AG08396 (cell line): ENCODE measurements around the gene TNS4.
A peak's percentile ranks its signal among the peaks of the same experiment; 100 is the strongest.

Source experiments
- DNase-seq: peaks from one replicate; pipeline ENCODE4 v3.0.0; 2012; ENCODE audit warnings: low spot score, mixed read lengths

Gene TNS4

GRCh38 chr17:40517981-40518380 is 16.6 kb upstream of the TNS4 start:
- DNase-seq, result no peak

DNA sequence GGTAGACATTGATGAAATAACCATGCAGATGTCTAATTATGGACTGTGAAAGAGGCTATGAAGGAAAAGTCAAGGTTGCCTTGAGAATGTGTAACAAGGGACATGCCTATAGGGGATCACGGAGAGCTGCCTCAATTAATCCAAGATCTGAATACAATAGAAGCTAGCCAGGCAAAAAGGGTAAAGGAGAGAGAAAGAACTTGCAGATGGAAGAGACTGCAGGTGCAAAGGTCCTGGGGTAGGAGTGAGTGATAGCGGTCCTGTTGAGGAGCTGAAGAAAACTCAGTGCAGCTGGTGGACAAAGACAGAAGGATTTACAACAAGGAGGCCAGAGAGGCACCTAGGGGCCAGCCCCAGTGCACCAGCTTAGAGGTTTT is 15.9 kb upstream of the TNS4 start:
- no peak for DNase-seq

GRCh38 chr17:40516581-40517285 is 15.3 kb upstream of the TNS4 start:
- DNase-seq, result no peak

- DNase-seq, result no peak
These were observed 14.1 kb upstream of the TNS4 start for GRCh38 chr17:40515491-40516041.

DNA sequence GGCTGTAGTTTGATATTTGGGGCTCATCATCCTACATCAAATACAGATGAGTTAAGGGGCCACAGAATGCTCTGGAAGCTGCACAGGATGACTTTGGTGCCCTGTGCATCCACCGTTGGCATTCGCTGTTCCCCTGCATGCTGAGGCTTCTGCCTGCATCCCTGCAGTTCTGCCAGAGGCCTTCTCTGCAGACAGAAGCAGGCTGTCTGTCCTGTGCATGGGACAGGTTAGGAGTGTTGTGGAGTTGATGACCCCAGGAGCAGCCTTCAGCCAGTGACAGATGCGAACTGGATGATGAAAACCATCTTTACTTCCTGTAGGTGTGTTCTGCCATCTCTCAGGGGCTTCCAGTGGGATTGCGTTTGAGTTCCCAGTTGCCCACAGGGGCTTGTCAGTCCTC is 13.6 kb upstream of the TNS4 start:
- DNase-seq, result no peak

GRCh38 chr17:40514013-40514875 is 12.8 kb upstream of the TNS4 start:
- DNase-seq, result no peak

DNA sequence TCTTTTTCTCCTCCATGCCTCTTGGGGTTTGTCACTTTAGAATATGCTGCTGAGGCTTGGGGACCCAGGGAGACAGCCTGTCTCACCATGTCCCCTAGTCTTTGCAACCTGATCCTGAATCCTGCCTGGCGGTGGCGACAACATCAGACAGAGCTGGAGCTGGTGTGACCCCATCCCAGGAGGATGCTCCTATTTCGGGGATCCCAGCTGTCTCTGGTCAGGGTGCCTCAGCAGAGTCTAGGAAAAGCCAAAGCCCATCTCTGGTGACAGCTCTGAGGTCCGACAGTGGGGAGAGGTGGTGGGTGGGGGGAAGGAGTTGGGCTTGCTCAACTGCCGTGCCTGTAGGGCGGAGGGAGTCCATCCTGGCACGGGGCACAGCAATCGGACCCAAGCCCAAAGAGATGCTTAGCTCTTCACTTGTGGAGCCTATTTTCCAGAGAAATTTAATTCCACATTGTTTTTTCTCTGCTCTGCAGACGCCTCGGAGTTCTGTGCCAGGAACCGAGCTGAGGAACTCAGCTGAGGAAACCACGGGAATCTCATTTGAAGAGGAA is 10.3 kb upstream of the TNS4 start:
- no peak for DNase-seq

- no peak for DNase-seq
These were observed 9.7 kb upstream of the TNS4 start for GRCh38 chr17:40511136-40511535.

- no peak for DNase-seq
These were observed 8.9 kb upstream of the TNS4 start for GRCh38 chr17:40510328-40510648.

GRCh38 chr17:40509626-40510327 is 8.4 kb upstream of the TNS4 start:
- DNase-seq, result no peak

DNA sequence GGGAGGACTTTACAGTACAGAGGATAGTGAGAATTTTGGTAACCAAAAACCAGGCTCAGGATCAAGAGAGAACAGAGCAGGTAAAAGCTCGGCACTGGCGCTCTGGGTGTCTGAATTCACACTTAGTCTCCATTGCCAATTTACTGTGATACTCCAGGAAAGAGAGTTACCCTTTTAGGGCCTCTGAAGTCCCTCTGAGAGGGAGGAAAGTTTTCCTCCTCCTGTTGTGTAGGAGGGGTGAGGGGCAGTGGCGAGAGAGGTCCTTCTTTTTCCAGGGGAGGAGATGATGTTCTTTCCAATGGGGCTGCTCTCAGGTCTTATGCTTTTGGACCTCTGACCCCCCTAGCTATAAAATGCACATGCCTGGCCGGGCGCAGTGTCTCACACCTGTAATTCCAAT is 5.4 kb upstream of the TNS4 start:
- no peak for DNase-seq

DNA sequence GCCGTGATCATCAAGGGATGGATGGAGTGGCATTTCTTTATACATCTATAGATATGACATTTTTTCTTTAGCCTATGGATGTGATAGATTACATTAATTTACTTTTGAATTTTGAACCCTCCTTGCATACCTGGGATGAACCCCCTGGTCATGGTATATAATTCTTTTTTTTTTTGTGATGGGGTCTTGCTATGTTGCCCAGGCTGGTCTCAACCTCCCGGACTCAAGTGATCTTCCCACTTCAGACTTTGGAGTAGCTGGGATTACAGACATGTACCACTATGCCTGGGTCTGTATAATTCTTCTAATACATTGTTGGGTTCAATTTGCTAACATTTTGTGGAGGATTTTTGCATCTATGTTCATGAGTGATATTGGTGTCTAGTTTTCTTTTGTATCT is 1.7 kb upstream of the TNS4 start:
- DNase-seq, result no peak

GRCh38 chr17:40502716-40503115 is 1.3 kb upstream of the TNS4 start:
- no peak for DNase-seq

GRCh38 chr17:40500709-40501108 is 714 bp downstream of the TNS4 start:
- DNase-seq, result no peak

DNA sequence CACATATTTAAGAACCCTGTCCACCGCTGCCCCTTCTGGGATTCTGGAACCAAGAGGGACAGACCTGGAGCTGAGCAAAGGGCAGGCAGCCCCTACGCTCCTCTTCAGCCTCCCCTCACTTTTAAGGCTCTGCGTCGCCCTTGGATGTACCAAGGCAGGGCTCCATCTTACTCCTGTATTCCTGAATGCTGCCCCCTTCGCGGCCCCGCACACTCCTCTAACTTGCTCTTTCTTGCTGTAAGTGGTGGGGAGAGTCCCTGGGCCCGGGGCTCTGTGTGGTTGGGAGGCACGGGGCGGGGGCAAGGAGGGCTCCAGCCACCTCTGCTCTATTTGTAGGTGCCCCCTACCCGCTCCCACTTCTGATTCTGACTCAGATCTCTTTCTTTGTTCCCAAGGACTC is 1.2 kb downstream of the TNS4 start:
- DNase-seq, result no peak

GRCh38 chr17:40499551-40500189 is 1.8 kb downstream of the TNS4 start:
- peak; percentile 76 for DNase-seq

DNA sequence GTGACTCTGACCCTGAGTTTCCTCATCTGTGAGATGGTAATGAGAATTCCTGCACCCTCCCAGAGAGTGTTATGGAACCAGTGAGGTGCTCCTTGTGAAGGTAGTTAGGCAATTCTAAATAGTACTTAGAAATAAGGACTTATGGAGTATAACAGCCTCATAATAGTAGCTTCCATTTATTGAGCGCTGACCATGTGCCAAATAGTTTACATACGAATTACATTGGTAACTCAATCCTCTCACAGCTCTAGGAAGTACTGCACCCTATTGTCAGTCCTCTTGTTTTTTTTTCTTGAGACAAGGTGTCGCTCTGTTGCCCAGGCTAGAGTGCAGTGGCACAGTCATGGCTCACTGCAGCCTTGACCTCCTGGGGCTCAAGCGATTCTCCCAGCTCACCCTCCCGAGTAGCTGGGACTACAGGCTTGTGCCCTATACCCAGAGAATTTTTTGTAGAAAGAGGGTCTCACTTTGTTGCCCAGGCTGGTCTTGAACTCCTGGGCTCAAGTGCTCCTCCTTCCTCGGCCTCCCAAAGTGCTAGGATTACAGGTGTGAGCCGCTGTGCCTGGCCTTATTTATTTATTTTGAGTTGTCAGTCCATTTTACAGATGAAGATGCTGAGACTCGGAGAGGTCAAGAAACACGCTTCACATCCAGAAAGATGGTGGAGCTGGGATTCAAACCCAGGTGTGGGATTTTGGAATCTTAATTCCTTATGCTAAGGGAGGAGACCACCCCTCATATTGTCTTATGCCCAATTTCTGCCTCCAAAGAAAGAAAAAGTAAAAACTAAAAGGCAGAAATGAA is 2.9 kb downstream of the TNS4 start:
- no peak for DNase-seq

GRCh38 chr17:40497695-40498094 is 3.7 kb downstream of the TNS4 start:
- peak; percentile 36 for DNase-seq

DNA sequence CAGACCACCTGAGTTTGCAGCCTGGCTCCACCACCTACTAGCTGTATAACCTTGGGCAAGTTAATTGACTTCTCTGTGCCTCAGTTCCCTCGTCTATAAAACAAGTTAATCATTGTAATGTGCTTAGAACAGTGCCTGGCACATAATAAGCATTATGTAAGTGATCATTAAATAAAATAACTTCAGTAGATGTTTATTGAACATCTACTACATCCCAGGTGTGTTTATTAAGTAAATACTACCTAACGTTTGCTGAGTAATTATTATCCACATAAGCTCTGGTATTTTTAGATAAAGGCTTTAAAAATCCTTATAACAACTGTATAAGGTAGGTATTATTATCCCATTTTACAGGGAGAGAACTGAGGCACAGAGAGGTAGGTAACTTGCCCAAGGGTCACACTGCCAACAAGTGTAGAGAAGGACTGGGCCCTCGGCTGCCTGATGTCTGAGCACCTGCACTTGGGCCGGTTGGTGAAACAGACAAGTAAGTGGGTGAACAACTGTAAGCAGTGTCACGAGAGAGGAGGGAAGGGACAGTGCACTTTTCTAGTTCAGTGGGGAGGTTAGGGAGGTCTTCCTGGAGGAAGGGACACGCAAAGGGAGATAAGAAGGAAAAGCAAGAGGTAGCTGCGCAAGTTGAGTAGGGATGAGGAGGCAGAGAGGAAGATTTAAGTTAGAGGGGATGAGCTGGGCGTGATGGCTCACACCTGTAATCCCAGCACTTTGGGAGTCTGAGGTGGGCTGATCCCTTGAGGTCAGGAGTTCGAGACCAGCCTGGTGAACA is 4.6 kb downstream of the TNS4 start:
- DNase-seq, result no peak

GRCh38 chr17:40496170-40496569 is 5.3 kb downstream of the TNS4 start:
- no peak for DNase-seq
